T-helper 2 cell treated with Interferon-gamma antibody and Interleukin-4, amounts not matched to agents 5 μg/mL and 100 μg/mL, for 36 hours (primary cell): ENCODE results near the gene NKAIN2.

Experiments used
- DNase-seq: peaks from one replicate; pipeline ENCODE4 v3.0.0; 2021; ENCODE audit warnings: low spot score
- H3K27ac Mint-ChIP-seq: one replicate; pipeline ENCODE4 v1.8.0; 2021; ENCODE audit warnings: mild to moderate bottlenecking, mixed read lengths
- H3K27me3 Mint-ChIP-seq: one replicate; pipeline ENCODE4 v1.8.0; 2021; ENCODE audit warnings: low read depth, mixed read lengths
- H3K36me3 Mint-ChIP-seq: one replicate; pipeline ENCODE4 v1.8.0; 2021; ENCODE audit warnings: low read depth, mixed read lengths
- H3K4me1 Mint-ChIP-seq: one replicate; pipeline ENCODE4 v1.8.0; 2021; ENCODE audit warnings: low read depth, mixed read lengths
- H3K4me3 Mint-ChIP-seq: one replicate; pipeline ENCODE4 v1.8.0; 2022; ENCODE audit warnings: mild to moderate bottlenecking, moderate library complexity, mixed read lengths
- H3K9me3 Mint-ChIP-seq: one replicate; pipeline ENCODE4 v1.8.0; 2021; ENCODE audit warnings: mixed read lengths

NKAIN2 gene

DNA sequence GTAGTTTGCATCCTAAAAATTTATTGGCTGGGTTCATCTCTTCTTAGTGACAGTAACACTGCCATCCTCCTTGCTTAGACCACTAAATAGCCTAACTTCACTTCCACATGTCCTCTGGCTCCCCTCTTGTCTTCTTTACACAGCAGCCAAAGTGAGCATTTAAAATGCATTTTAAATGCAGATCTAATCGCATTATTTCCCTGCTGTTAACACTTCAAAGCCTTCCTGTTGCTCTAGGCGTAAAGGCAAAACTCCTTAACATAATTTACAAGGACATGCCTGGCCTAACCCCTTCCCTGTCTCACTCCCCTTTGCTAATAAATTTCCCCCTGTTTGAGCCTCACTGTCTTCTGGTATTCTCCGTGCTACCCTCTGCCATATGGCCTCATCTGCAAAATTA is 26.5 kb downstream of the NKAIN2 start:
- Mint-ChIP-seq H3K36me3 (no peaks in the 10 kb centered on the region), H3K27ac (no peak overlapping the region), H3K27me3 (no peaks in the 10 kb centered on the region), H3K4me1 (no peaks in the 10 kb centered on the region), H3K9me3 (no peaks in the 10 kb centered on the region), H3K4me3 (no peak overlapping the region)
- DNase-seq = no peak

- no peaks in the 10 kb centered on the region for H3K27me3 Mint-ChIP-seq
- no peak overlapping the region for H3K4me3 Mint-ChIP-seq
- H3K36me3 Mint-ChIP-seq = no peaks in the 10 kb centered on the region
- no peaks in the 10 kb centered on the region for H3K4me1 Mint-ChIP-seq
- no peak overlapping the region for H3K27ac Mint-ChIP-seq
- no peaks in the 10 kb centered on the region for H3K9me3 Mint-ChIP-seq
- no peak for DNase-seq
These were observed 35.0 kb downstream of the NKAIN2 start for GRCh38 chr6:123838505-123839234.

GRCh38 chr6:123841067-123841896 is 37.6 kb downstream of the NKAIN2 start:
- H3K27ac Mint-ChIP-seq = no peak overlapping the region
- H3K36me3 Mint-ChIP-seq = no peaks in the 10 kb centered on the region
- DNase-seq = no peak
- H3K27me3 Mint-ChIP-seq = no peaks in the 10 kb centered on the region
- H3K9me3 Mint-ChIP-seq = no peaks in the 10 kb centered on the region
- no peak overlapping the region for H3K4me3 Mint-ChIP-seq
- H3K4me1 Mint-ChIP-seq = no peaks in the 10 kb centered on the region

GRCh38 chr6:123844011-123844410 is 40.3 kb downstream of the NKAIN2 start:
- no peak for DNase-seq
- H3K36me3 Mint-ChIP-seq = no peaks in the 10 kb centered on the region
- no peaks in the 10 kb centered on the region for H3K9me3 Mint-ChIP-seq
- no peaks in the 10 kb centered on the region for H3K27me3 Mint-ChIP-seq
- no peaks in the 10 kb centered on the region for H3K4me1 Mint-ChIP-seq
- H3K27ac Mint-ChIP-seq = no peak overlapping the region
- no peak overlapping the region for H3K4me3 Mint-ChIP-seq

DNA sequence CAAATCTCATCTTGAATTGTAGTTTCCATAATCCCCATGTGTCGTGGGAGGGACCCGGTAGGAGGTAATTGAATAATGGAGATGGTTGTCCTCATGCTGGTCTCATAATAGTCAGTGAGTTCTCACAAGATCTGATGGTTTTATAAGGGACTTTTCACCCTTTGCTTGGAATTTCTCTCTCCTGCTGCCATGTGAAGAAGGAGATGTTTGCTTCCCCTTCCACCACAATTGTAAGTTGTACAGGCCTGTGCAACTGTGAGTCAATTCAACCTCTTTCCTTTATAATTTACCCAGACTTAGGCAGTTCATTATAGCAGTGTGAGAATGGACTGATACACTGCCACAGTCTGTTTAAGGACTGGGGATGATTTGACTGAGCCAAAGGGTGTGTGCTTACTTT is 44.7 kb downstream of the NKAIN2 start:
- H3K4me1 Mint-ChIP-seq = no peaks in the 10 kb centered on the region
- H3K4me3 Mint-ChIP-seq = no peak overlapping the region
- peaks cover 3% of the 10 kb centered on the region for H3K9me3 Mint-ChIP-seq
- H3K27me3 Mint-ChIP-seq = no peaks in the 10 kb centered on the region
- DNase-seq = no peak
- no peak overlapping the region for H3K27ac Mint-ChIP-seq
- H3K36me3 Mint-ChIP-seq = no peaks in the 10 kb centered on the region

- Mint-ChIP-seq H3K4me1 (no peaks in the 10 kb centered on the region), H3K27me3 (no peaks in the 10 kb centered on the region), H3K27ac (no peak overlapping the region), H3K9me3 (peaks cover 3% of the 10 kb centered on the region), H3K4me3 (no peak overlapping the region), H3K36me3 (no peaks in the 10 kb centered on the region)
- no peak for DNase-seq
These were observed 45.7 kb downstream of the NKAIN2 start for GRCh38 chr6:123849406-123849805.

GRCh38 chr6:123850555-123850954 is 46.9 kb downstream of the NKAIN2 start:
- no peak overlapping the region for H3K4me3 Mint-ChIP-seq
- DNase-seq = no peak
- no peaks in the 10 kb centered on the region for H3K27me3 Mint-ChIP-seq

DNA sequence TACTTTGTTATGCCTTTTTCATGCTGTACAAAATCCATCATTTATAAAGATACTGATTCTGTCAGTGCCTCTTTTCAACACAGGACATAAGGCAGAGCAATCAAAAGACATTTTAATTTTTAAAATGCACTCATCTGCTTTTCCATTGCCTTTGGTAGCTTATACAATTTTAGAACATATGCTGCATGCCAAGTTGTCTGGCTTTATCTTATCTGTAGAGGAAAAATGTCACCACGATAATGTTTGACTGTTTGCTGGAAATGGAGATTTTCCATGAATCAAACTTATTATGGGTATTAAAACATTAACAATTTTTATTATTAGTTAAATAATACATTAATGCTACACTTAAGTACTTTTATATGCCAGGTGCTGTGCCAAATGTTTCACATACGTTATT is 50.5 kb downstream of the NKAIN2 start:
- no peak overlapping the region for H3K27ac Mint-ChIP-seq
- H3K4me1 Mint-ChIP-seq = no peaks in the 10 kb centered on the region
- H3K36me3 Mint-ChIP-seq = no peaks in the 10 kb centered on the region
- H3K27me3 Mint-ChIP-seq = no peaks in the 10 kb centered on the region
- DNase-seq = no peak
- H3K4me3 Mint-ChIP-seq = no peak overlapping the region
- peaks cover 3% of the 10 kb centered on the region for H3K9me3 Mint-ChIP-seq

More at GRCh38 chr6:123850555-123850954, 46.9 kb downstream of the NKAIN2 start:
- no peaks in the 10 kb centered on the region for H3K4me1 Mint-ChIP-seq
- H3K36me3 Mint-ChIP-seq = no peaks in the 10 kb centered on the region
- peaks cover 3% of the 10 kb centered on the region for H3K9me3 Mint-ChIP-seq
- H3K27ac Mint-ChIP-seq = no peak overlapping the region

GRCh38 chr6:123855506-123855905 is 51.8 kb downstream of the NKAIN2 start:
- H3K27me3 Mint-ChIP-seq = no peaks in the 10 kb centered on the region

GRCh38 chr6:123859291-123859690 is 55.6 kb downstream of the NKAIN2 start:
- H3K9me3 Mint-ChIP-seq = no peaks in the 10 kb centered on the region
- DNase-seq = no peak
- no peak overlapping the region for H3K27ac Mint-ChIP-seq
- no peak overlapping the region for H3K4me3 Mint-ChIP-seq
- no peaks in the 10 kb centered on the region for H3K36me3 Mint-ChIP-seq
- no peaks in the 10 kb centered on the region for H3K4me1 Mint-ChIP-seq
- H3K27me3 Mint-ChIP-seq = no peaks in the 10 kb centered on the region

More at GRCh38 chr6:123855506-123855905, 51.8 kb downstream of the NKAIN2 start:
- H3K27ac Mint-ChIP-seq = no peak overlapping the region
- no peaks in the 10 kb centered on the region for H3K9me3 Mint-ChIP-seq
- no peak overlapping the region for H3K4me3 Mint-ChIP-seq
- no peaks in the 10 kb centered on the region for H3K4me1 Mint-ChIP-seq
- DNase-seq = no peak
- no peaks in the 10 kb centered on the region for H3K36me3 Mint-ChIP-seq

GRCh38 chr6:123869334-123869733 is 65.7 kb downstream of the NKAIN2 start:
- Mint-ChIP-seq H3K27ac (no peak overlapping the region), H3K4me3 (no peak overlapping the region), H3K36me3 (no peaks in the 10 kb centered on the region), H3K27me3 (no peaks in the 10 kb centered on the region), H3K9me3 (no peaks in the 10 kb centered on the region), H3K4me1 (no peaks in the 10 kb centered on the region)
- no peak for DNase-seq

DNA sequence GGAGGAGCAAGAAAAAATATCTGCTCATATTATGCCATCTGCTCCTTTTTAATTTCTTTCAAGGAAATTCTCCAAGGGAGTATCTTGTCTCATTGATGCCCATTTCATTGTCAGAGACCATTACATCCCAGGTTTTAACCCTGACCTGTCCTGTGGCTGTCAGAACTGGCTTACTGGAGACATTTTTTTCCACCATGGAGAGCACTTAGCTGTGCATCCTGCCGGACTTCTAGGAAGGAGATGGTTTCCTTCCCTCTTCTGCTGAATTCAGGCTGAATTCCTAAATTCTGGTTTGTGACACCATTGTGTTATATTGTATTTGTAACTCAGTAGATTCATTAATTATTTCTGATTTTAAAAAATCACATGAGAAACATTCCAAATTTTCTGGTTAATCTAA is 70.3 kb downstream of the NKAIN2 start:
- no peak overlapping the region for H3K4me3 Mint-ChIP-seq
- H3K36me3 Mint-ChIP-seq = no peaks in the 10 kb centered on the region
- no peak overlapping the region for H3K27ac Mint-ChIP-seq
- no peaks in the 10 kb centered on the region for H3K27me3 Mint-ChIP-seq
- no peak for DNase-seq
- no peaks in the 10 kb centered on the region for H3K9me3 Mint-ChIP-seq
- H3K4me1 Mint-ChIP-seq = no peaks in the 10 kb centered on the region

GRCh38 chr6:123875784-123876183 is 72.1 kb downstream of the NKAIN2 start:
- Mint-ChIP-seq H3K27ac (no peak overlapping the region), H3K4me3 (no peak overlapping the region), H3K4me1 (no peaks in the 10 kb centered on the region), H3K9me3 (no peaks in the 10 kb centered on the region), H3K36me3 (no peaks in the 10 kb centered on the region), H3K27me3 (no peaks in the 10 kb centered on the region)
- no peak for DNase-seq

DNA sequence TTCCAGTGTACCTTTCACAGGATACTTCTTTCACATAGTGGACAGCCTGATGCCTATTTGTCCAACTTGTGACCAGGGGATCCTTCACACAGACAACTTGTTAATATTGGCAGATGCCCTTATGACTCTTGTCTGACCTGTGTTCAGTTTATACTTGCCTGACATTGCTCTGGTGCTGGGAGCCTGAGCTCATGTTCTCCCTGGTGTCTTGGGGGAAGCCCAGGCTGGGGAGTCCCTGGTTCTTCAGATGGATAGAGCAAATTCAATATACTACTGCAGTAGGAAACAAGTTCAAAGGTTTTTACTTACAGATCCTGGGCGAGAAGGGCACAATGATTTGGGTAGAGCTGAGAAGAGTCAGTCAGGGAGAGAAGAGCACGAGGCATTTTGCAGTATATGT is 76.1 kb downstream of the NKAIN2 start:
- Mint-ChIP-seq H3K4me1 (no peaks in the 10 kb centered on the region), H3K36me3 (no peaks in the 10 kb centered on the region), H3K27ac (no peak overlapping the region), H3K27me3 (no peaks in the 10 kb centered on the region), H3K9me3 (no peaks in the 10 kb centered on the region), H3K4me3 (no peak overlapping the region)
- DNase-seq = no peak
